GM12864 (cell line): Measurements from ENCODE around the gene SRSF9.

Experiments used
- DNase-seq: peaks from one replicate; pipeline ENCODE4 v3.0.0-alpha.2; 2011; ENCODE audit warnings: low read depth
- H3K4me3 ChIP-seq: 2 replicates; pipeline ENCODE4 v1.5.1; 2011; ENCODE audit warnings: mild to moderate bottlenecking, low read depth, low read length, control low read depth
- TF ChIP-seq, protein P1 (sequence below): IDR thresholded peaks from 2 replicates; pipeline ENCODE4 v1.5.1; 2011; ENCODE audit warnings: low read depth, mild to moderate bottlenecking, moderate library complexity, low read length, control low read depth, inconsistent platforms; ENCODE audit errors: missing control alignments

SRSF9 gene

DNA sequence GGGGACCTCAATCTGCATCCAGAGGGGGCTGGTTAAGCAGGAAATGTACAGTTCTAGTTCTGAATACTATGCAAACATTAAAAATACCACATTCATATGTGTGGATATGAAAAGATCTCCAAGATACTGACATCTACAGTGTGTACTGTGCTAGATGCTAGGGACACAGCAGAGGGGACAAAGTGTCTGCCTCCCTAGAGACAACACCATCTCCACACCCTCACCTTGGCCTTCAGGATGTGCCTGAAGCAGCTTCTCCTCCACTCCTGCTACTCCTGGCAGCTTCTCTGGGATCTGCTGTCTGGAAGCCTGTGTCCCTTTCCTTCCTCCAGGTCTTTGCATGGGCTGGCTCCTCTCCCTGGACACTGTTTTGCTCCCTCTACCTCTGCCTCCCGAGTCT lies 10.7 kb upstream of the SRSF9 start:
- TF ChIP-seq, protein P1, sequence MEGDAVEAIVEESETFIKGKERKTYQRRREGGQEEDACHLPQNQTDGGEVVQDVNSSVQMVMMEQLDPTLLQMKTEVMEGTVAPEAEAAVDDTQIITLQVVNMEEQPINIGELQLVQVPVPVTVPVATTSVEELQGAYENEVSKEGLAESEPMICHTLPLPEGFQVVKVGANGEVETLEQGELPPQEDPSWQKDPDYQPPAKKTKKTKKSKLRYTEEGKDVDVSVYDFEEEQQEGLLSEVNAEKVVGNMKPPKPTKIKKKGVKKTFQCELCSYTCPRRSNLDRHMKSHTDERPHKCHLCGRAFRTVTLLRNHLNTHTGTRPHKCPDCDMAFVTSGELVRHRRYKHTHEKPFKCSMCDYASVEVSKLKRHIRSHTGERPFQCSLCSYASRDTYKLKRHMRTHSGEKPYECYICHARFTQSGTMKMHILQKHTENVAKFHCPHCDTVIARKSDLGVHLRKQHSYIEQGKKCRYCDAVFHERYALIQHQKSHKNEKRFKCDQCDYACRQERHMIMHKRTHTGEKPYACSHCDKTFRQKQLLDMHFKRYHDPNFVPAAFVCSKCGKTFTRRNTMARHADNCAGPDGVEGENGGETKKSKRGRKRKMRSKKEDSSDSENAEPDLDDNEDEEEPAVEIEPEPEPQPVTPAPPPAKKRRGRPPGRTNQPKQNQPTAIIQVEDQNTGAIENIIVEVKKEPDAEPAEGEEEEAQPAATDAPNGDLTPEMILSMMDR = no peak
- no peak for DNase-seq

DNA sequence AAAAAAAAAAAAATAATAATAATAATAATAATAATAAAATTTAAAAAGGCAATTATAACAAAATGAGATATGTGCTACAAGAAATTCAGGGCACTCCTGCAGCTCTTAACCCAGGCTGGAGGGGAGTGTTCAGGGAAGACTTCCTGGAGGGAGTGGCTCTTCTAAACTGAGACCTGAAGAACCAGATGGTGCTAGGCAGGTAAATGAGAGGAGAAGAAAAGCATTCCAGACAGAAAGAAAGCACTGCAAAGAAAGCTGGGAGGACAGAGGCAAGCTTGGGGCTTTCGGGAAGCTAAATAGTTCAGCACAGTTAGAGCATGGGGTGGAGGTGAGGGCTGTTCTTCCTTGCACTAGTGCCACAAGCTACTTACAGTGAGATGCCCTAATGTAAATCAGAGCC lies 9.9 kb upstream of the SRSF9 start:
- TF ChIP-seq, protein P1 = no peak
- H3K4me3 ChIP-seq = no peak overlapping the region
- no peak for DNase-seq

More for the DNA sequence above, 10.7 kb upstream of the SRSF9 start:
- H3K4me3 ChIP-seq = no peak overlapping the region

DNA sequence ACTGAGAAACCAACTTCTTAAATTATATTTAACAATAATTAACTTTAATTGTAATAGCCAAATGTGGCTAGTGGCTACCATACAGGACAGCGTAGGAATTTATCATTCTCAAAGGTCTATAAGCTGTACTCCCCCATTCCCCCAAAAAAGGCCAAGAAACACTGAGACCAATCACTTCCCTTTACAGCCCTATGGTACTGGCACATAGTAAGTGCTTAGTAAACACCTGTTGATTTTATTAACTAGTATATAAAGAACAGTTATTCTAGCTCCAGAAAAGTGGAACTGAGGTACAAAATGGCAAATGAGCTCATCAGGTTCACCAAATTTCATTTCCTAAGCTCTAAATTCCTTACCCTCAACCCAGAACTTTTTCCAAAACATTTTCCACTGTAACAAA lies 6.1 kb upstream of the SRSF9 start:
- TF ChIP-seq, protein P1 = no peak
- no peak for DNase-seq
- no peak overlapping the region for H3K4me3 ChIP-seq

DNA sequence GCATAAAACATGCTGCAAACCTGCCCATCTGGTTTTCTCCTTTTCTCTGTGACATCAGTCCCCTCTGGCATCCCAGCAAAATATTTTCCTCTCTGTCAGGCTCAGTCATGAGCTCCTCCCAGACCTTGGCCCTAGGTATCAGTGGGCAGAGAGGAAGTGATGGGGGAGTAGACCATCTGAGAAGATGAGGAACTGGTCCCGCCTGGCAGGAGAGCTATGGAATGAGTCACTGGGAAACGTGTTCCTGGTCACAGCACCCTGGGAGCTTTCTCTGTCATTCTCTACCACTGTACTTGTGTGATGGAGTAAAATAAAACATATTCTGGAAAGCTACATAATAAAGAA lies 5.0 kb upstream of the SRSF9 start:
- no peak for DNase-seq
- H3K4me3 ChIP-seq = no peak overlapping the region
- TF ChIP-seq, protein P1 = no peak

DNA sequence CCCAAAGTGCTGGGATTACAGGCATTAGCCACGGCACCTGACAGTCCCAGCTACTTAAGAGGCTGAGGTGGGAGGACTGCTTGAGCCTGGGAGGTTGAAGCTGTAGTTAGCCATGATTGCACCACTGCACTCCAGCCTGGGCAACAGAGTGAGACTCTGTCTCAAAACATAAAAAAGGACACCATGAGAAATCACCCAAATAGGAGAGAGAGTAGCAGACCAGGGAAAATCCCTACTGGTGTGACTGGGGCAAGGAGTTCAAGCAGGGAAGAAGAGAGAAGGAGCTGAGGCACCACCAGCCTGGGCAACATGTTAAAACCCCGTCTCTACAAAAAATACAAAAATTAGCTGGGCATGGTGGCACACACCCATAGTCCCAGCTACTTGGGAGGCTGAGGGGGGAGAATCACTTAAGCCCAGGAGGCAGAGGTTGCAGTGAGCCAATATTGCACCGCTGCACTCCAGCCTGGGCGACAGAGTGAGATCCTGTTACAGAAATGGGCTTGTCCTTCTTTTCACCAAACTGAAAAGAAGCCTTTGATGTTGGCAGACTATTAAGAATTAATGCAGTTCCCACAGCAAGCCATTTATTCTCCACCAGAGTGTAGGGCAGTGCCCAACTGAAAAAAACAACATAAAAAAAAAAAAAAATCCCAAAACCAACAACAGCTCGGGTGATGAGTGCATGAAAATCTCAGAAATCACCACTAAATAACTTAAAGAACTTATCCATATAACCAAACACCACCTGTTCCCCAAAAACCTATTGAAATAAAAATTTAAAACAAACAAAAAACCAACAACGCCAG lies 4.5 kb upstream of the SRSF9 start:
- no peak overlapping the region for H3K4me3 ChIP-seq
- TF ChIP-seq, protein P1 = no peak
- DNase-seq = no peak

DNA sequence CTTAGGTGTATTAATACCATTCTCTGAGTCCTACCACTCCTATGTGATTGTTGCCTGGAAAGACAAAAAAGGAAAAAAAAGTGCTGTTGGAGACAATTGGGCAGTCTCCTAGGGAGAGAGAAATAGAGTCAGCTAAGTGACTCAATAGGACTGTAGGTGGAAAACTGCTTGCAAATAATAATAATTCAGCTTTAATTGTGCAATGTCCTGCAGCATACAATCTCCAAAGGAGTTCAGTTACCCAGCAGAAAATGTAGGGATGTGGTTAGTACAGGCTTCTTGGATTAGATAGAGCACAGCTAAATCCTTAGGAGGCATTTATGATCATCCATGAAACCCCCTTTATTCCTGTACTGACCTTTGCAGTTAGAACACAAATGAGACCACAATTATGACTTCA lies 3.0 kb upstream of the SRSF9 start:
- no peak for DNase-seq
- TF ChIP-seq, protein P1 = no peak
- no peak overlapping the region for H3K4me3 ChIP-seq
